Keratinocyte (primary cell): Measurements from ENCODE around the gene S100PBP. TPM values are rescaled to one million over a fixed set of nuclear protein-coding genes. Genes with fewer than 3 reads are reported as not detected.

Experiments
- DNase-seq: peaks from one replicate; pipeline ENCODE4 v3.0.0-alpha.2; 2011; ENCODE audit warnings: low read depth, missing footprints, low spot score
- FAIRE-seq: peaks from 2 replicates; lab custom pipeline; 2011; peaks lifted over from hg19 to GRCh38; lab: Jason Lieb, UNC
- H2AFZ ChIP-seq: 2 replicates; pipeline ENCODE4 v1.6.0; 2012; ENCODE audit warnings: low read length, control low read depth, inconsistent platforms; ENCODE audit not compliant: control insufficient read depth
- H3K27ac ChIP-seq: 2 replicates; pipeline ENCODE4 v1.5.1; 2011; ENCODE audit warnings: low read length; ENCODE audit not compliant: control insufficient read depth, insufficient read depth
- H3K27me3 ChIP-seq: 3 replicates; pipeline ENCODE4 v1.6.0; 2011; ENCODE audit warnings: low read length; ENCODE audit not compliant: control insufficient read depth, insufficient read depth; ENCODE audit errors: extremely low read depth
- H3K36me3 ChIP-seq, 2 experiments: 2 replicates in 1 of 2; 3 replicates in 1 of 2; pipeline ENCODE4 v1.5.1; 2011; ENCODE audit warnings: low read length in 2 of 2, mild to moderate bottlenecking in 1 of 2; ENCODE audit not compliant: control insufficient read depth in 2 of 2, insufficient read depth in 2 of 2; ENCODE audit errors: extremely low read depth in 1 of 2
- H3K4me1 ChIP-seq: 3 replicates; pipeline ENCODE4 v1.5.1; 2011; ENCODE audit warnings: low read length; ENCODE audit not compliant: control insufficient read depth, insufficient read depth; ENCODE audit errors: extremely low read depth
- H3K4me2 ChIP-seq: 3 replicates; pipeline ENCODE4 v1.6.0; 2011; ENCODE audit warnings: low read depth, low read length; ENCODE audit not compliant: control insufficient read depth, insufficient read depth; ENCODE audit errors: extremely low read depth
- H3K4me3 ChIP-seq, 3 experiments: fragments of 200-600 bp in 1 of 3; sonication (generic) in 1 of 3; 2 replicates in 2 of 3; 3 replicates in 1 of 3; pipeline ENCODE4 v1.5.1; 2011 to 2016; ENCODE audit warnings: low read length in 3 of 3, mild to moderate bottlenecking in 3 of 3, control low read depth in 2 of 3, inconsistent platforms in 1 of 3, low read depth in 1 of 3, mixed read lengths in 1 of 3, mixed run types in 1 of 3, moderate library complexity in 1 of 3; ENCODE audit not compliant: control insufficient read depth in 2 of 3, insufficient read depth in 2 of 3; ENCODE audit errors: extremely low read depth in 1 of 3
- H3K79me2 ChIP-seq: 2 replicates; pipeline ENCODE4 v1.6.0; 2012; ENCODE audit warnings: low read length; ENCODE audit not compliant: control insufficient read depth, insufficient read depth
- H3K9ac ChIP-seq: 3 replicates; pipeline ENCODE4 v1.6.0; 2011; ENCODE audit warnings: low read length; ENCODE audit not compliant: control insufficient read depth, insufficient read depth; ENCODE audit errors: extremely low read depth
- H3K9me1 ChIP-seq: 3 replicates; pipeline ENCODE4 v1.6.0; 2011; ENCODE audit warnings: low read length; ENCODE audit not compliant: control insufficient read depth, insufficient read depth; ENCODE audit errors: extremely low read depth
- H3K9me3 ChIP-seq: 2 replicates; pipeline ENCODE4 v1.5.1; 2012; ENCODE audit warnings: low read depth, low read length; ENCODE audit not compliant: control insufficient read depth
- H4K20me1 ChIP-seq: 3 replicates; pipeline ENCODE4 v1.6.0; 2011; ENCODE audit warnings: low read length; ENCODE audit not compliant: control insufficient read depth, insufficient read depth; ENCODE audit errors: extremely low read depth
- EZH2 ChIP-seq: IDR thresholded peaks from one replicate; pipeline ENCODE4 v1.6.1; 2012; ENCODE audit warnings: inconsistent platforms, mild to moderate bottlenecking, low read length, moderate library complexity
- dilution Hi-C: fragments of 300-500 bp; cut with MboI; formaldehyde crosslinking; loops from one replicate; pipeline ENCODE4 v1.7.0; 2020; ENCODE audit warnings: low sequenced_read_pairs; ENCODE audit not compliant: extremely low pct_ligation_motif_present
- polyA plus RNA-seq, 5 experiments: library from polyadenylated mRNA; depleted of rRNA in 3 of 5; stranded (reverse) in 3 of 5; stranded (forward) in 1 of 5; unstranded in 1 of 5; fragments of >200 nt; gene quantifications; 1 replicate in 1 of 5; 2 replicates in 3 of 5; 3 replicates in 1 of 5; pipeline versions ENCODE4 v1.2.1 to v1.2.3, GENCODE V29; 2011 to 2012; ENCODE audit warnings: missing spikeins in 2 of 5, low read depth in 1 of 5, low replicate concordance in 1 of 5
- TF ChIP-seq, protein P1 (sequence below), 3 experiments: IDR thresholded peaks in 1 of 3; conservative IDR thresholded peaks in 1 of 3; optimal IDR thresholded peaks in 1 of 3; 2 replicates in 2 of 3; 3 replicates in 1 of 3; pipeline versions ENCODE3 to v1.5.1; 2011; ENCODE audit warnings: low read length in 3 of 3, mild to moderate bottlenecking in 3 of 3, moderate library complexity in 2 of 3, control low read depth in 1 of 3, inconsistent platforms in 1 of 3; ENCODE audit not compliant: insufficient read depth in 2 of 3; ENCODE audit errors: extremely low read depth in 1 of 3

S100PBP gene
- polyA plus RNA-seq, 1 donor (not counting 4 experiments of a cell fraction or from before 2014, with no cell fraction given): 29.0 TPM

DNA sequence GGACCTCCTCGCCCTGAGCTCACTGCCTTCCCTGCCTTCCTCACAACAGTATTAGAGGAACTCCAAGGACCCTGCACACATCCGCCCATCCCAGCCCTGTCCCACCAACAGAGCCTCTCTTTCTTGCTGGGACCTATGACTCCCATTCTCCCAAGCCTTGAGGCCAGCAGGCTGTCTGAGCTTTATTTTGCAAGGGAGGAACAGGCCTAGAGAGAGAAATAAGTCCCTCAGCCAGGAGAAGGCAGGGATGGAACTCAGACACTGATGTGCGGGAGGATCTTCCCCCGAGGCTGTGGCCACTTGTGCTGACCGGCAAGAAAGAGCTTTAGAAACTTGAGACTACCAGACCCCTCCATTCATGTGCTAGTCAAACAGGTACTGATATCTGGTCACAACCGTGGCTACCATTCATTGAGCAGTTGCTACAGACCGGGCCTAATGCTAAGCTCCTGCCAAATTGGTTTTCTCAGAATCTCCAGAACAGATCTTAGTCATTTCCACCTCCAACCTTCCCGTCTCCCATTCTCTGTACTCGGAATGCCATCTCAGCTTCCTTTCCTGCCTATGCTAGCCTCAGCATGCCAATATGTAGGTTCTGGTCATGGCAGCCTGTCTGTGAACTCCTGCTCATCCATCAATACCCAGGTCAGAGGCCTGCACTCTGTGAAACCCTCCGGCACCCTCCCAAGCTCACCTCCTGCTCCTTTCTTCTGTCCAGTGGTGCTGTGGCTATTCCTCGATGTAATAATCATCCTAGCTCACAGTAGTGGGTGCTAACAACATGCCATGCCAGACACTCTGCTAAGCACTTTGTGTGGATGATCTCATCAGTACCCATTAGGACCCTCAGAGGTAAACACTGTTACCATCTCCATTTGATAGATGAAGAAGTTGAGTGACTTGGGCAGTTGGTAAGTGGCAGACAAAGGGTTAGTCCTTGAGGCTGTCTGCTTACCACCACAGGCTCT, 79.9 kb downstream of the S100PBP start:
- Histone ChIP-seq H3K9me3 (no peaks in the 10 kb centered on the region), H3K79me2 (peaks cover 9% of the 10 kb centered on the region), H3K9me1 (no peaks in the 10 kb centered on the region), H3K27me3 (peaks cover 4% of the 10 kb centered on the region), H4K20me1 (no peaks in the 10 kb centered on the region), H3K27ac (peak overlapping the region; percentile 19), H3K4me3 (no peak overlapping the region), H3K4me2 (peak overlapping the region; percentile 42), H3K36me3 (peaks cover 2 to 19% of the 10 kb centered on the region in 2 experiments), H2AFZ (no peak overlapping the region), H3K4me1 (peaks cover 35% of the 10 kb centered on the region), H3K9ac (no peak overlapping the region)
- FAIRE-seq (peak; percentile 99), DNase-seq (no peak)
- dilution Hi-C loops: no loop called here
- TF ChIP-seq, protein P1, sequence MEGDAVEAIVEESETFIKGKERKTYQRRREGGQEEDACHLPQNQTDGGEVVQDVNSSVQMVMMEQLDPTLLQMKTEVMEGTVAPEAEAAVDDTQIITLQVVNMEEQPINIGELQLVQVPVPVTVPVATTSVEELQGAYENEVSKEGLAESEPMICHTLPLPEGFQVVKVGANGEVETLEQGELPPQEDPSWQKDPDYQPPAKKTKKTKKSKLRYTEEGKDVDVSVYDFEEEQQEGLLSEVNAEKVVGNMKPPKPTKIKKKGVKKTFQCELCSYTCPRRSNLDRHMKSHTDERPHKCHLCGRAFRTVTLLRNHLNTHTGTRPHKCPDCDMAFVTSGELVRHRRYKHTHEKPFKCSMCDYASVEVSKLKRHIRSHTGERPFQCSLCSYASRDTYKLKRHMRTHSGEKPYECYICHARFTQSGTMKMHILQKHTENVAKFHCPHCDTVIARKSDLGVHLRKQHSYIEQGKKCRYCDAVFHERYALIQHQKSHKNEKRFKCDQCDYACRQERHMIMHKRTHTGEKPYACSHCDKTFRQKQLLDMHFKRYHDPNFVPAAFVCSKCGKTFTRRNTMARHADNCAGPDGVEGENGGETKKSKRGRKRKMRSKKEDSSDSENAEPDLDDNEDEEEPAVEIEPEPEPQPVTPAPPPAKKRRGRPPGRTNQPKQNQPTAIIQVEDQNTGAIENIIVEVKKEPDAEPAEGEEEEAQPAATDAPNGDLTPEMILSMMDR (optimal IDR thresholded peaks at IDR 0.05 in 1 of 3, IDR thresholded peaks at IDR 0.05 in 1 of 3, conservative IDR thresholded peaks at IDR 0.05 in 1 of 3; ENCODE audit: extremely low read depth in 1 of 3, insufficient read depth in 2 of 3, low read length in 3 of 3): no peak
- no peak for TF ChIP-seq EZH2

DNA sequence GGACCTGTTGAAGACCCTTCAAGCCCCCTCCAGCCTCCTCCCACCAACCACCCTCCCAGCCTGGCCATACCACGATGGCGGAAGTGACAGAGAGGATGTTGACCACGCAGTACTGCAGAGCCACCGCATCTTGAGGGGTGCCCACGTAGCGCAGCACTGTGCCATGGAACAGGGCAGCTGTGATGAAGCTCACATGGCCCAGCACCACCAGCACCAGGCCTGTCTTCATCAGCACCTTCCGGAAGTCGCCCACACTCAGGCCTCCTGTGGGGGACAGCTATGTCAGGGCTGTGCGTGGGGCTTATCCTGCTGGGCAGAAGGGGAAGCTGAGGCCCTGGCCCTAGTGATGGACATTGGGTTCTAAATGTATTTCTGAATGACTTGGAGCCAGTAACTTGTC, 80.6 kb downstream of the S100PBP start:
- no peak for FAIRE-seq
- dilution Hi-C loops: no loop called here

More for the DNA sequence above, 80.6 kb downstream of the S100PBP start:
- Histone ChIP-seq H3K4me3 (no peak overlapping the region), H3K9ac (no peak overlapping the region), H3K27me3 (no peaks in the 10 kb centered on the region), H3K4me2 (no peak overlapping the region), H3K4me1 (peaks cover 35% of the 10 kb centered on the region), H2AFZ (no peak overlapping the region), H3K9me1 (no peaks in the 10 kb centered on the region), H3K9me3 (no peaks in the 10 kb centered on the region), H3K27ac (no peak overlapping the region), H4K20me1 (no peaks in the 10 kb centered on the region), H3K36me3 (peaks cover 2 to 19% of the 10 kb centered on the region in 2 experiments), H3K79me2 (peaks cover 9% of the 10 kb centered on the region)
- TF ChIP-seq, protein P1 (optimal IDR thresholded peaks at IDR 0.05 in 1 of 3, IDR thresholded peaks at IDR 0.05 in 1 of 3, conservative IDR thresholded peaks at IDR 0.05 in 1 of 3; ENCODE audit: extremely low read depth in 1 of 3, insufficient read depth in 2 of 3, low read length in 3 of 3): no peak
- no peak for TF ChIP-seq EZH2
- DNase-seq: no peak
